H4 (cell line): ENCODE measurements around the gene LYRM1. TPM values are rescaled to one million over a fixed set of nuclear protein-coding genes. Genes with fewer than 3 reads are reported as not detected.
A peak's percentile ranks its signal among the peaks of the same experiment; 100 is the strongest.
"Not testable (repeated sequence)": the region's sequence is repeated elsewhere in the genome, so short reads cannot be mapped to it uniquely, and the experiment has no call there.

ENCODE experiments used
- DNase-seq: peaks from one replicate; pipeline ENCODE4 v3.0.0-alpha.2; 2015; ENCODE audit warnings: low spot score
- total RNA-seq: library from RNA; depleted of rRNA; stranded (reverse); fragments of >200 nt; shearing (Covaris generic); gene quantifications from 2 replicates; pipeline ENCODE4 v1.2.3, GENCODE V29; 2014

LYRM1 gene
- total RNA-seq, 1 experiment from 2014 or later = 35.9 TPM

GRCh38 chr16:20937736-20938135 lies 37.2 kb downstream of the LYRM1 start:
- no peak for DNase-seq

- DNase-seq = no peak
Measured at GRCh38 chr16:20938426-20938825, 37.9 kb downstream of the LYRM1 start.

DNA sequence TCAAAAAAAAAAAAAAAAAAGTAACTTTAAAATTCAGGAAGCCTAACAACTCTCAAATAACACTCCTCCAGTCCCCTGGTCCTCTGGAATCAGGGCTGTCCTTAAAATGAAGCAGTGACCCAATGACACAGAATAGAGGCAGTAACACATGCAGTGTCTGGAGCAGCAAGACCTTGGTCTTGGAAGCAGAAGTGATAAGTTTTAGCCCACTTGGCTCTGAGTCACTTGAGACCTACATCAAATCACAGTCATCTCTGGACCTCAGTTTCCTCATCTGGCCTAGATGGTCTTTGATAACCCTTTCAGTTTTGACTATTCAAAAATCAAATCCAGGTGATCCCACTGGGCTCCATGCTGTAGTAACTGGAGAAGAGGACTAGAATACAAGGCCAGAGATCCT lies 39.0 kb downstream of the LYRM1 start:
- no peak for DNase-seq

DNA sequence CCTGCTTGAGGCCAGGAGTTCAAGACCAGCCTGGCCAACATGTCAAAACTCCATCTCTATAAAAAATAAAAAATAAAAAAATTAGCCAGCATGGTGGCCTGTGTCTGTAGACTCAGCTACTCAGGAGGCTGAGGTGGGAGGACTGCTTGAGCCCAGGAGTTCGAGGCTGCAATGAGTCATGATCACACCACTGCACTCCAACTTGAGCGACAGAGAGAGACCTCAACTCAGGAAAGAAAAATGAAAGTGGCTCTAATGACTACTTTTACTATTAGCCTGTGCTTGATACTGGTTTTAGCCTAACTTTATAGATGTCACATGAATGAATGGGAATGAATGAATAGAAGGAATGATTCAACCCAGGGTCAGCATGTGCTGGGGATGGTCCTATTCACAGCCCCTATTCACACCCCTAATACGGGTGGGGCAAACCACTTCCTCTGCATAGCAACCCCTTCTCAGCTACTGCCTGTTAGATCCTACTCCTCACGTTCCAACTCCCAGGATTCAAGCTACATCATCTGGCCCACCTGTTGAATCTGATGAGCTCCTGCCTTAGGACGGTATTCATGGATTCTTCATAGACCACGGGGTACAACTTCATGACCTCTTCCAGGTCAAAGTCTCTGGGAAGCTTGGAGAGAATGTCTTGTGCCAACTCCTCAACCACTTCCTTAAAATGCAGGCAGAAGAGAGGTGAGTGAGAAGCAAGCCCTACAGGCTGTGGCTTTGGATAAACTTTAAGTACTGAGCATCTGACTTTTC lies 40.5 kb downstream of the LYRM1 start:
- no peak for DNase-seq

DNA sequence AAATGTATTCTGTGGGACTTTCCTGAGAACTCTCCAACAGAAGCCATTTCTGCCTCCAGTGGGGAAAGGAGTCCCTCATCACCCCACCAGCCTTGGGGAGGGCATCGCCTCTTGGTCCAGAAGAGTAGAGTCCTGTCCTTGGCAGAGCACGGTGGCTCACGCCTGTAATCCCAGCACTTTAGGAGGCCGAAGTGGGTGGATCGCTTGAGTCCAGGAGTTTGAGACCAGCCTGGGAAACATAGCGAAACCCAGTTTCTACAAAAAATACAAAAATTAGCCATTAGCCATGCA lies 41.0 kb downstream of the LYRM1 start:
- no peak for DNase-seq

DNA sequence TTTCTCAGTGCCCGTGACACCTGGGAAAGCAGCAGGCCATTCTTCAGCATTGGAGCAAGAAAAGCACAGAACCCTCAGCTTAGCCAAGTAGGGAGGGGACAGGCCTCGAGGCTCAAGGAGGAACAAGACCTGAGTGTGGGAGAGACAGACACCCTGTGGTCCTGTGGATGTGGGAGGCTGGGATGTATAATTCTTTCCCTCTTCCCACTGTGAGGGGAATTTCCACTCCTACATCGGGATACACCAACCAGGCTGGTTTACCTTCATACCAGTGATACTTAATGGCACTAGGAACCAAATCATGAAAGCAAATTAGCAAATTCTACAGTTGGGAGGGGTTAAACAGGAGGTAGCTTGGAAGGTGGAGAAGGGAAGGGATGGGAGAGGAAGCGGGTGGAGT lies 41.7 kb downstream of the LYRM1 start:
- DNase-seq = no peak

DNA sequence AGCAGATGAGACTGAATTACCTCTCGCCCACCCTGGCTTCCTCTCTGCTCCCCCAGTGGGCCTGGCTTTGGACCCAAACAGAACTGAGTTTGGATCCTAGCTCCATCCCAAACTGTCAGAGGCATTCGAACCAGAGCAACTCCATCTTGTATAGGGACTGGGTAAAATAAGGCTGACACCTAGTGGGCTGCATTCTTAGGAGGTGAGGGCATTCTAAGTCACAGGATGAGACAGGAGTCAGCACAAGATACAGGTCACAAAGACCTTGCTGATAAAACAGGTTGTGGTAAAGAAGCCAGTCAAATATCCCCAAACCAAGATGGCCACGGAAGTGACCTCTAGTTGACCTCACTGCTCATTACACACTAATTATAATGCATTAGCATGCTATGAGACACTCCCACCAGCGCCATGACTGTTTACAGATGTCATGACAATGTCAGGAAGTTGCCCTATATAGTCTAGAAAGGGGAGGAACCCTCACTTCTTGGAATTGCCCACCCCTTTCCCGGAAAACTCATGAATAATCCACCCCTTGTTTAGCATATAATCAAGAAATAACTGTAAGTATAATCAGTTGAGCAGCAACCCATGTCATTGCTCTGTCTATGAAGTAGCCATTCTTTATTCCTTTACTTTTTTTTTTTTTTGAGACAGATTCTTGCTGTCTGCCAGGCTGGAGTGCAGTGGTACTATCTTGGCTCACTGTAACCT lies 44.4 kb downstream of the LYRM1 start:
- peak; percentile 29 for DNase-seq

- DNase-seq = not testable (repeated sequence)
Measured at GRCh38 chr16:20945575-20945875, 45.0 kb downstream of the LYRM1 start.

GRCh38 chr16:20946015-20946629 lies 45.6 kb downstream of the LYRM1 start:
- no peak for DNase-seq

DNA sequence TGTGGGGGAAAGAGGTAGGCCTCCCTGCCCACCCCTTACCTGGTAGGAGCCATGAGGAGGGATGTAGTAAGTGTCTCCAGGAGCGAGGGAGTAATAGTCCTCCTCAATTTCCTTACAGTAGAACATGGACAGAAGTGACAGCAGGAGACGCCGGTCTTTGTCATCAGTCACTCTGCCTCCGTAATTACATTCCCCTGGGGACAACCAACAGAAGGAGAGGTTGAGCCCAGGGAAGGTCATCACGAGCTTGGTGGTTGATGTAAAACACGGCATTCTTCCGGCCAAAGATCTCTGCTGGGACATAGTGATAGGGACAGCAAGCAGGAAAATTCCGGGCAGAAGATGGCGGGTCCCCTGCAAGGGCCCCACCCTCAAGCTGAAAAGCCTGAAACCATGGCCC lies 47.9 kb downstream of the LYRM1 start:
- DNase-seq = no peak

- no peak for DNase-seq
Measured at GRCh38 chr16:20949660-20950059, 49.1 kb downstream of the LYRM1 start.

DNA sequence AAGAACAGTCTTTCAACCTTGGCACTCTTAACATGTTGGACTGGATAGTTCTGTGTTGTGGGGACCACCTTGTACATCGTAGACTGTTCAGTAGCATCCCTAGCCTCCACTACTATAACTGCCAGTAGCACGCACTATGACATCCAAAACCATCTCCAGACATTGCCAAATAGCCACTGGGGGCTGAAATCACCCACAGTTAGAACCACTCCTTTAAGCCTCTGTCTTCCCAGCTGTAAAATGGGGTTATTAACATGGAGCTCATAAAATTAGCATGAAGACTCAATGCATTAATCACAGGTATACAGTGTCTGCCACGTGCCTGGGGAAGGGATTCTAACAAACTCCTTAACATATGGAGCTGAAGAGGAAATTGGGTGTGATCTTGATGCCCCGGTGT lies 49.7 kb downstream of the LYRM1 start:
- DNase-seq = no peak

DNA sequence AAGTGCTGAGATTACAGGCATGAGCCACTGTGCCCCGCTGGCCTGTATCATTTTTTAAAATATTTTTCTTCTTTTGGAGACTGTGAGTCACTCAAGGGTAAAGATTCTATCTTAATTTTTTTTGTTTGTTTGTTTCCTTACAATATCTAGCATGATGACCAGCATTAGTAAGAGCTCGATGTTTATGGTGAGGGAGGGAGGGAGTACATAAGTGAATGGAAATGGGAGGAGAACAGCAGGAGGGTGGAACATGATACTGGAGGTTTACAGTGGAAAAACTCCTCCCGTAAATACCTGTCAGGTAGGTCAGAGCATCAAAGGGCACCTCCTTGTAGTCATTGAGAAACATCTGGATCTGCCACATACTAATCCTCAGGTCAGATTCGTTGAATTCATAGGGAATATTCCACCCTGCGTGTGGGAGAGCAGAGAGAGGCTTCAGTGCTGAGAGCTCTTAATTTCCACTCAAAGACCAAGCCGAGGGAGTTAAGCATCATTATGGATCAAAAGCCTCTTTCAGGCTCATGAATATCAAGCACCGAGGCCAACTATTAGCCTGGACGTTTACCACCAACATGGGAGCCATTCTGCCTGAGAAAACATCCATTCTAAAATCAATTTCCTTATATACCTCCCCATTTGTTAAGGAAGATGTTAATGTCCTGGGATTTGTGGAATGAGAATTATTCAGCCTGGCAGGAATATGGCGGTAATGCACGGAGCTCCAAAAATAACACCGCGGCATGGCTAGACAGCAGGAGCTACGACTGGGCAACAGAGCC lies 51.8 kb downstream of the LYRM1 start:
- no peak for DNase-seq

- DNase-seq = no peak
Measured at GRCh38 chr16:20954574-20954973, 54.0 kb downstream of the LYRM1 start.

DNA sequence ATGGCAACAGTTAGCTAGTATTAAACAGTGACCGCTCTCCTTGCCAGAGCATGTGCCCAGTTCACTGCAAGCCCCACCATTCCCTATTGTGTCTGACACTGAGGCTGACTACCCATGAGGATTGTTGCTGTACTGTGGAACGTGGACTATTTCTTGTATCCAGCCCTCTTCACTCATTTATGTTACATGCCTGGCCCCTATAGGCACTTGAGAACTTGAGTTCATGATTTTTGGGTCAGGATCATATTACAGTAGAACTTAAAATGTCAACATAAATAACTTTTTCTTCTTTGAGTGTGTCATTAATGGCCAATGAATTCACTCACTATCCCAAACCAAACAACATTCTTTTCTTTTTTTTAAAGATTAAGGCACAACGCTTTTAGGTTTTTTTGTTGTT lies 55.7 kb downstream of the LYRM1 start:
- peak; percentile 14 for DNase-seq

GRCh38 chr16:20957153-20957552 lies 56.6 kb downstream of the LYRM1 start:
- DNase-seq = no peak

DNA sequence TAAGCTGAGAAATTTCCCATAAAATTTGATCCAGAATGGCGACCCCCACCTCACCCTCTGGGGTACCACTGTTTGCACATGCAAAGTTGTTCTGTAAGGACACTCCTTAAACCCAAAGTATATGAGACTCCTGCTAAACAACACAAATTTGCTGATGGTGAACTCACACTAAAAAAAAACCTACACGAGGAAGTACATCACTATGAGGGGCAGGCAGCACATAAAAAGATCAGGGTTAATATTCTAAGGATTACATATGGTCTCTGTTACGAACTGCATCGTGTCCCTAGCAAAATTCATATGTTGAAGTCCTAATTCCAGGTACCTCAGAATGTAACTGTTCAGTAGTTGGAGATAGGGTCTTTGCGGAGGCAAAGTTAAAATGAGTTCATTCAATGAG lies 60.3 kb downstream of the LYRM1 start:
- no peak for DNase-seq

DNA sequence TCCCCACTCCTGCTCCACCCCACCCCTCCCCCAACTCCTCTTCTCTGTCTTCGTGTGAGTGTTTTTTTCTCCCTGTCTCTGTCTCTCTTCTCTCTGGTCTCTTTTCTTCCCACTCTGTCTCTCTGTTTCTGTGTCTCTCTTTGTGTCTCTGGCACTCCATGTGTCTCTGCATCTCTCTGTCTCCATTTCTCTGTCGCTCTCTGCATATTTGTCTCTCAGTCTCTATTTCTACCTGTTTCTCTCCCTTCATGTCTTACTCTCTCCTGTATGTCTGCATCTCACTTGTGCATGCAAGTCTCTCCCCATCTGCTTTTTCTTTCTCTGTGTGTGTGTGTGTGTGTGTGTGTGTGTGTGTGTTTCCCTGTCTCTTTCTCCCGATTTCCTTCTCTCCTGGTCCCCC lies 68.2 kb downstream of the LYRM1 start:
- DNase-seq = no peak

DNA sequence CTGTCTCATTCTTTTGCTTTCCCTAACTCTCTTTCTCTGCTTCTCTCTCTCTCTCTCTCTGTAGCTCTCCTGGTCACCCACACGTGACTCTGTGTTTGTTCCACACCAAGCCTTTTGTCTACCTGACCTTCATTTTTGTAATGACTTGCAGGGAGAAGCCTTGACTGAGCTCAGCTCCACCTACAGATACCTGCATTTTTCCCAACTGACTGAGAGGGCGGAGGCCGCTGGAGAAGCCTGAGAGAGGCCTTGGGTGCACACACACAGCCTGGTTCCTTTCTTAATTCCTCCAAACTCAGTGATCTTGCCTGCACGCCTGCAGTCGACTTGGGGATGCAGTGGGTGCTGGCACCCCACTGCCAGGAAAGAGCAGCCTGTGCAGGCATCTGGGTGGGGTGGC lies 68.8 kb downstream of the LYRM1 start:
- no peak for DNase-seq

DNA sequence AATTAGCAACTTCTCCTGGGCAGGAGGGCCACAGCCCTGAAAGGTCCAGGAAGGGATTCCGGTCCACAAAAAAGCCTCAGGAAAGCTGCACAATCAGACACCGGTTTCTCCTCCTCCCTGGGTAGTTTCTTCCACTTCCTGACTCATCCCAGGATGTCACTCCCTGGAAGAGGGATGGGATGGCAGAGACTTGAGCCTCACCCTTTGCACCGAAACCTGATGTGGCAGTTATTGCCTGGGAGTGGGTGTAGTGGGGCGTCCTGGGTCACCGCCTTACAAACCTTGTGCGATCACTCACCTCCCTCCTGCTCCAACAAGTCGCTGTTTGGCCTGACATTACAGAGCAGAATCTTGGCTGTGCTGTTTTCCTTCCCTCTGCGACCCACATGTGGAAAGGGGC lies 70.8 kb downstream of the LYRM1 start:
- no peak for DNase-seq

- DNase-seq = not testable (repeated sequence)
Measured at GRCh38 chr16:20973201-20973600, 72.6 kb downstream of the LYRM1 start.
